HL-60/S4 (cell line): ENCODE measurements around the gene C3.
"Not testable (repeated sequence)": the region's sequence is repeated elsewhere in the genome, so short reads cannot be mapped to it uniquely, and the experiment has no call there.

Experiments
- in situ Hi-C: fragments of 300-500 bp; cut with MboI; formaldehyde crosslinking; loops from 2 replicates; pipeline ENCODE4 v1.14.3; 2022; ENCODE audit warnings: low sequenced_read_pairs

C3 gene

GRCh38 chr19:6713773-6714692 lies 6.4 kb downstream of the C3 start:
- in situ Hi-C loops: no loop called here

- in situ Hi-C loops: no loop called here
These were observed 7.5 kb downstream of the C3 start for GRCh38 chr19:6712692-6713670.

GRCh38 chr19:6712231-6712630 lies 8.2 kb downstream of the C3 start:
- in situ Hi-C loops: no loop called here

GRCh38 chr19:6711605-6712004 lies 8.8 kb downstream of the C3 start:
- in situ Hi-C loops: no loop called here

GRCh38 chr19:6711078-6711361 lies 9.4 kb downstream of the C3 start:
- in situ Hi-C loops: no loop called here

GRCh38 chr19:6710273-6711077 lies 10.0 kb downstream of the C3 start:
- in situ Hi-C loops: no loop called here

GRCh38 chr19:6709549-6709948 lies 10.9 kb downstream of the C3 start:
- in situ Hi-C loops: no loop called here

- in situ Hi-C loops: not testable (repeated sequence)
These were observed 11.5 kb downstream of the C3 start for GRCh38 chr19:6708913-6709312.

GRCh38 chr19:6708346-6708745 lies 12.1 kb downstream of the C3 start:
- in situ Hi-C loops: no loop called here

GRCh38 chr19:6707658-6708018 lies 12.8 kb downstream of the C3 start:
- in situ Hi-C loops: no loop called here

- in situ Hi-C loops: no loop called here
These were observed 13.3 kb downstream of the C3 start for GRCh38 chr19:6707011-6707657.

GRCh38 chr19:6706633-6706958 lies 13.9 kb downstream of the C3 start:
- in situ Hi-C loops: no loop called here

- in situ Hi-C loops: no loop called here
These were observed 14.4 kb downstream of the C3 start for GRCh38 chr19:6705931-6706632.

- in situ Hi-C loops: no loop called here
These were observed 19.7 kb downstream of the C3 start for GRCh38 chr19:6700586-6701316.

- in situ Hi-C loops: no loop called here
These were observed 20.5 kb downstream of the C3 start for GRCh38 chr19:6699935-6700334.

GRCh38 chr19:6697291-6697690 lies 23.2 kb downstream of the C3 start:
- in situ Hi-C loops: no loop called here

- in situ Hi-C loops: no loop called here
These were observed 24.1 kb downstream of the C3 start for GRCh38 chr19:6696239-6696820.

- in situ Hi-C loops: no loop called here
These were observed 26.2 kb downstream of the C3 start for GRCh38 chr19:6694147-6694815.

- in situ Hi-C loops: no loop called here
These were observed 26.8 kb downstream of the C3 start for GRCh38 chr19:6693681-6694080.
